ENCODE data around the gene OR10C1.

DNA sequence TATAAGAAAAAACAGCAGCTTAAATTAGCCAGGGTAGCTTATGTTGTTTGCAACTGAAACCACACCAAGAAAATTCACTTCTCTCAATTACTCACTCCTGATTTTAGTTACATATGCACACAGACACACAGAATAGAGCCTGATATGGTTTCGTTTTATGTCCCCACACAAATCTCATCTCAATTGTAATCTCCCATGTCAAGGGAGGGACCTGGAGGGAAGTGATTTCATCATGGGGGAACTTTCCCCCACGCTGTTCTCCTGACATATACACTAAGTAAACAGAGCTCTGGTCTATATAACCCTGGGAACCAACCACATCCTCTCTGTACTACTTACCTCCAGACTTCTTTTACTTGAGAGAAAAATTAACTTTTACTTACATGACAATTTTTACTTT, 14.5 kb upstream of the OR10C1 start:
- TF ChIP-seq, protein P1, sequence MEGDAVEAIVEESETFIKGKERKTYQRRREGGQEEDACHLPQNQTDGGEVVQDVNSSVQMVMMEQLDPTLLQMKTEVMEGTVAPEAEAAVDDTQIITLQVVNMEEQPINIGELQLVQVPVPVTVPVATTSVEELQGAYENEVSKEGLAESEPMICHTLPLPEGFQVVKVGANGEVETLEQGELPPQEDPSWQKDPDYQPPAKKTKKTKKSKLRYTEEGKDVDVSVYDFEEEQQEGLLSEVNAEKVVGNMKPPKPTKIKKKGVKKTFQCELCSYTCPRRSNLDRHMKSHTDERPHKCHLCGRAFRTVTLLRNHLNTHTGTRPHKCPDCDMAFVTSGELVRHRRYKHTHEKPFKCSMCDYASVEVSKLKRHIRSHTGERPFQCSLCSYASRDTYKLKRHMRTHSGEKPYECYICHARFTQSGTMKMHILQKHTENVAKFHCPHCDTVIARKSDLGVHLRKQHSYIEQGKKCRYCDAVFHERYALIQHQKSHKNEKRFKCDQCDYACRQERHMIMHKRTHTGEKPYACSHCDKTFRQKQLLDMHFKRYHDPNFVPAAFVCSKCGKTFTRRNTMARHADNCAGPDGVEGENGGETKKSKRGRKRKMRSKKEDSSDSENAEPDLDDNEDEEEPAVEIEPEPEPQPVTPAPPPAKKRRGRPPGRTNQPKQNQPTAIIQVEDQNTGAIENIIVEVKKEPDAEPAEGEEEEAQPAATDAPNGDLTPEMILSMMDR (conservative IDR thresholded peaks at IDR 0.05; ENCODE audit: low read depth, low read length) = no peak
- TF ChIP-seq RCOR1 (IDR thresholded peaks at IDR 0.05; ENCODE audit: insufficient replicate concordance, low read length) (no peak), RFX5 (IDR thresholded peaks at IDR 0.05; ENCODE audit: low read depth, low read length) (no peak), POLR2A (IDR thresholded peaks at IDR 0.05; ENCODE audit: low read depth, low read length) (no peak), CHD1 (IDR thresholded peaks at IDR 0.05; ENCODE audit: low read depth, low read length) (no peak), MAFK (IDR thresholded peaks at IDR 0.05; ENCODE audit: low read depth, low read length) (no peak), CEBPB (IDR thresholded peaks at IDR 0.05; ENCODE audit: low read depth, low read length) (no peak), FOS (IDR thresholded peaks at IDR 0.05; ENCODE audit: low read depth, low read length) (no peak), RAD21 (IDR thresholded peaks at IDR 0.05; ENCODE audit: low read length) (no peak)

Data from IMR-90 (cell line).